ENCODE data around the gene HSD11B2.

Gene HSD11B2

GRCh38 chr16:67396159-67397035 lies 34.5 kb upstream of the HSD11B2 start:
- in situ Hi-C loops (cut with MboI; ENCODE audit: low sequenced_read_pairs, unreplicated experiment), result no loop called here
- TF ChIP-seq CTCF (IDR thresholded peaks at IDR 0.05; ENCODE audit: borderline replicate concordance, control extremely low read depth, extremely low read depth, insufficient read depth, missing control alignments), result no peak
- no peak for DNase-seq (ENCODE audit: low spot score)

GRCh38 chr16:67397036-67397801 lies 33.7 kb upstream of the HSD11B2 start:
- DNase-seq (ENCODE audit: low spot score), result no peak
- in situ Hi-C loops (cut with MboI; ENCODE audit: low sequenced_read_pairs, unreplicated experiment), result no loop called here
- TF ChIP-seq CTCF (IDR thresholded peaks at IDR 0.05; ENCODE audit: borderline replicate concordance, control extremely low read depth, extremely low read depth, insufficient read depth, missing control alignments), result no peak

- no peak for DNase-seq (ENCODE audit: low spot score)
- TF ChIP-seq CTCF (IDR thresholded peaks at IDR 0.05; ENCODE audit: borderline replicate concordance, control extremely low read depth, extremely low read depth, insufficient read depth, missing control alignments), result no peak
- in situ Hi-C loops (cut with MboI; ENCODE audit: low sequenced_read_pairs, unreplicated experiment), result no loop called here
Measured at GRCh38 chr16:67397812-67398545, 32.9 kb upstream of the HSD11B2 start.

GRCh38 chr16:67398546-67399217 lies 32.2 kb upstream of the HSD11B2 start:
- no peak for DNase-seq (ENCODE audit: low spot score)
- in situ Hi-C loops (cut with MboI; ENCODE audit: low sequenced_read_pairs, unreplicated experiment), result no loop called here
- TF ChIP-seq CTCF (IDR thresholded peaks at IDR 0.05; ENCODE audit: borderline replicate concordance, control extremely low read depth, extremely low read depth, insufficient read depth, missing control alignments), result no peak

- peak; percentile 75 for TF ChIP-seq CTCF (IDR thresholded peaks at IDR 0.05; ENCODE audit: borderline replicate concordance, control extremely low read depth, extremely low read depth, insufficient read depth, missing control alignments)
- DNase-seq (ENCODE audit: low spot score), result peak; percentile 89
- in situ Hi-C loops (cut with MboI; ENCODE audit: low sequenced_read_pairs, unreplicated experiment), result no loop called here
Measured at GRCh38 chr16:67399218-67399733, 31.6 kb upstream of the HSD11B2 start.
